Upper lobe of left lung (tissue), 6 donors: ENCODE data around the gene CHIT1. TPM values are rescaled to one million over a fixed set of nuclear protein-coding genes. Genes with fewer than 3 reads are reported as not detected.

Experiments used
- ATAC-seq, 2 donors: fragments of 200-7000 bp; cut with Tn5 transposase; one replicate each; pipeline ENCODE4 v1.9.1; 2022; ENCODE audit warnings: mild to moderate bottlenecking in 2 of 2, moderate library complexity in 2 of 2; ENCODE audit not compliant: low FRiP score in 2 of 2
- DNase-seq, 2 donors: peaks; one replicate each; pipeline ENCODE4 v3.0.0-alpha.2; 2019 to 2020
- H3K27ac ChIP-seq, 4 donors: fragments of 200-600 bp; sonication (generic); one replicate each; pipeline ENCODE4 v1.5.1; 2016 to 2019
- H3K27me3 ChIP-seq, 4 donors: fragments of 200-600 bp; sonication (generic); one replicate each; pipeline ENCODE4 v1.5.1; 2017 to 2019
- H3K36me3 ChIP-seq, 4 donors: fragments of 200-600 bp; sonication (generic); one replicate each; pipeline ENCODE4 v1.5.1; 2016 to 2019
- H3K4me1 ChIP-seq, 4 donors: fragments of 200-600 bp; sonication (generic); one replicate each; pipeline ENCODE4 v1.5.1; 2018 to 2019
- H3K4me3 ChIP-seq, 4 donors: fragments of 200-600 bp; sonication (generic); one replicate each; pipeline ENCODE4 v1.5.1; 2017 to 2019; ENCODE audit warnings: mild to moderate bottlenecking in 2 of 4, moderate library complexity in 1 of 4
- H3K9me3 ChIP-seq, 4 donors: fragments of 200-600 bp; sonication (generic); one replicate each; pipeline ENCODE4 v1.5.1; 2018 to 2019
- CTCF ChIP-seq, 6 experiments: fragments of 450-650 bp in 4 of 6; fragments of 200-600 bp in 2 of 6; sonication (generic) in 2 of 6; IDR thresholded peaks; one replicate each; pipeline ENCODE4 v1.5.1; 2016 to 2019; ENCODE audit warnings: antibody characterized with exemption in 6 of 6
- EP300 ChIP-seq, 4 donors: sonication (generic); formaldehyde crosslinking; IDR thresholded peaks; one replicate each; pipeline ENCODE4 v1.5.1; 2017; ENCODE audit warnings: antibody characterized with exemption in 4 of 4, control low read depth in 2 of 4
- POLR2A ChIP-seq, 4 donors: fragments of 450-650 bp; IDR thresholded peaks; one replicate each; pipeline ENCODE4 v1.5.1; 2016 to 2017; ENCODE audit warnings: antibody characterized with exemption in 4 of 4, mild to moderate bottlenecking in 2 of 4
- POLR2AphosphoS5 ChIP-seq, 2 donors: sonication (generic); formaldehyde crosslinking; IDR thresholded peaks; one replicate each; pipeline ENCODE4 v1.5.1; 2017; ENCODE audit warnings: antibody characterized with exemption in 2 of 2
- WGBS, 2 donors: methylation state at CpG; one replicate each; pipeline ENCODE4 v1.1.5; 2017 to 2018; 5-methylcytosine and 5-hydroxymethylcytosine counted together
- total RNA-seq, 6 donors: library from RNA; depleted of rRNA in 4 of 6; stranded (reverse); fragments of >200 nt in 4 of 6; gene quantifications; one replicate each; pipeline versions ENCODE4 v1.1.0 to v1.2.1, GENCODE V29; 2016 to 2021
- donor health status: DM: no; HTN: no; CAD: no; lungs with moderate emphysema.
- donor health status: DM: no; HTN: yes; CAD: no; lungs with severe emphysema.

CHIT1 gene
- total RNA-seq, 6 donors from 2014 or later: 2.0 to 97.4 (median 3.7) TPM

- H3K27me3 ChIP-seq: no peaks in the 10 kb centered on the region
- H3K9me3 ChIP-seq: no peaks in the 10 kb centered on the region
- H3K4me1 ChIP-seq: peaks cover 12 to 49% (median 48%) of the 10 kb centered on the region in 4 donors
- H3K27ac ChIP-seq: peak overlapping the region in 2 of 4 donors; percentile 49 to 68
- no peaks in the 10 kb centered on the region for H3K36me3 ChIP-seq
- no peak for DNase-seq
- H3K4me3 ChIP-seq: no peak overlapping the region
- 84 to 93% methylated on average over 4 of the region's 4 CpGs for WGBS, 2 donors
- no peak for ATAC-seq
- TF ChIP-seq EP300 (IDR thresholded peaks at IDR 0.05): no peak
- TF ChIP-seq CTCF (IDR thresholded peaks at IDR 0.05): no peak
- no peak for TF ChIP-seq POLR2A (IDR thresholded peaks at IDR 0.05)
- TF ChIP-seq POLR2AphosphoS5 (IDR thresholded peaks at IDR 0.05): no peak
Observed at GRCh38 chr1:203270448-203270847, 41.0 kb upstream of the CHIT1 start.

GRCh38 chr1:203269654-203270020 is 40.2 kb upstream of the CHIT1 start:
- H3K4me3 ChIP-seq: no peak overlapping the region
- peaks cover 12 to 49% (median 44%) of the 10 kb centered on the region in 4 donors for H3K4me1 ChIP-seq
- H3K27ac ChIP-seq: no peak overlapping the region
- H3K9me3 ChIP-seq: no peaks in the 10 kb centered on the region
- H3K27me3 ChIP-seq: no peaks in the 10 kb centered on the region
- DNase-seq (no peak), ATAC-seq (no peak)
- H3K36me3 ChIP-seq: no peaks in the 10 kb centered on the region
- TF ChIP-seq EP300 (IDR thresholded peaks at IDR 0.05): no peak
- no peak for TF ChIP-seq POLR2A (IDR thresholded peaks at IDR 0.05)
- no peak for TF ChIP-seq CTCF (IDR thresholded peaks at IDR 0.05)
- no peak for TF ChIP-seq POLR2AphosphoS5 (IDR thresholded peaks at IDR 0.05)
- WGBS, 2 donors: 38 to 74% methylated on average over 2 to 5 of the region's 5 CpGs

GRCh38 chr1:203268901-203269653 is 39.6 kb upstream of the CHIT1 start:
- DNase-seq (peak in 1 of 2 donors; percentile 44), ATAC-seq (peak in 1 of 2 donors; percentile 36)
- Histone ChIP-seq H3K27me3 (no peaks in the 10 kb centered on the region), H3K4me1 (peaks cover 12 to 46% (median 39%) of the 10 kb centered on the region in 4 donors), H3K36me3 (no peaks in the 10 kb centered on the region), H3K27ac (peak overlapping the region in 2 of 4 donors; percentile 21 to 38), H3K9me3 (no peaks in the 10 kb centered on the region), H3K4me3 (no peak overlapping the region)
- 22 to 30% methylated on average over 5 of the region's 5 CpGs for WGBS, 2 donors
- TF ChIP-seq POLR2AphosphoS5 (IDR thresholded peaks at IDR 0.05) (no peak), CTCF (IDR thresholded peaks at IDR 0.05) (peak; percentile 73 to 97 (median 90))

GRCh38 chr1:203267912-203268311 is 38.4 kb upstream of the CHIT1 start:
- peak overlapping the region in 3 of 4 donors; percentile 64 to 86 (median 83) for H3K27ac ChIP-seq
- 62 to 75% methylated on average over 15 of the region's 15 CpGs for WGBS, 2 donors
- no peaks in the 10 kb centered on the region for H3K36me3 ChIP-seq
- no peak for TF ChIP-seq POLR2A (IDR thresholded peaks at IDR 0.05)
- no peak for TF ChIP-seq CTCF (IDR thresholded peaks at IDR 0.05)
- no peak for TF ChIP-seq EP300 (IDR thresholded peaks at IDR 0.05)
- no peak for TF ChIP-seq POLR2AphosphoS5 (IDR thresholded peaks at IDR 0.05)
- H3K9me3 ChIP-seq: no peaks in the 10 kb centered on the region
- ATAC-seq (no peak), DNase-seq (no peak)
- peak overlapping the region in 2 of 4 donors; percentile 56 to 63 for H3K4me3 ChIP-seq
- no peaks in the 10 kb centered on the region for H3K27me3 ChIP-seq
- H3K4me1 ChIP-seq: peaks cover 6 to 35% (median 28%) of the 10 kb centered on the region in 4 donors
